B cell (primary cell): ENCODE measurements around the gene POLD4. TPM values are rescaled to one million over a fixed set of nuclear protein-coding genes. Genes with fewer than 3 reads are reported as not detected.

Experiments
- ATAC-seq: fragments of 200-7000 bp; cut with Tn5 transposase; one replicate; pipeline ENCODE4 v1.10.0; 2021; ENCODE audit warnings: low read depth, mild to moderate bottlenecking, moderate number of reproducible peaks, moderate library complexity
- CTCF ChIA-PET: fragments of 350-600 bp; sonication (Branson Sonifier 250); formaldehyde crosslinking; loops from one replicate; lab custom pipeline; 2021; ENCODE audit warnings: antibody characterized with exemption, inconsistent platforms; lab: Charles Lee
- POLR2A ChIA-PET: fragments of 350-600 bp; sonication (Branson Sonifier 250); formaldehyde crosslinking; loops from one replicate; lab custom pipeline; 2021; ENCODE audit warnings: antibody characterized with exemption; lab: Charles Lee
- DNase-seq: peaks from one replicate; pipeline ENCODE4 v3.0.0; 2013
- H2AFZ ChIP-seq: 2 replicates; pipeline ENCODE4 v1.6.1; 2012; ENCODE audit warnings: mild to moderate bottlenecking, low read depth, low read length; ENCODE audit not compliant: insufficient read depth, poor library complexity, severe bottlenecking
- H3K27ac ChIP-seq, 2 donors: 1 replicate in 1 of 2; 2 replicates in 1 of 2; pipeline ENCODE4 v1.5.1; 2012 to 2013; ENCODE audit warnings: low read length in 2 of 2, mild to moderate bottlenecking in 2 of 2, moderate library complexity in 1 of 2
- H3K27me3 ChIP-seq, 4 experiments: fragments of 200-600 bp in 1 of 4; sonication (generic) in 1 of 4; replicated peaks in 1 of 4; 1 replicate in 2 of 4; 2 replicates in 2 of 4; pipeline versions ENCODE4 v1.6.1 to v1.7.0; 2013 to 2016; ENCODE audit warnings: low read length in 3 of 4, mild to moderate bottlenecking in 2 of 4, mixed read lengths in 1 of 4, moderate library complexity in 1 of 4; ENCODE audit not compliant: insufficient read depth in 4 of 4, control insufficient read depth in 3 of 4; ENCODE audit errors: control extremely low read depth in 1 of 4
- H3K36me3 ChIP-seq, 2 experiments: replicated peaks in 1 of 2; 1 replicate in 1 of 2; 2 replicates in 1 of 2; pipeline versions ENCODE4 v1.6.1 to v1.7.1; 2013; ENCODE audit warnings: low read length in 1 of 2; ENCODE audit not compliant: insufficient read depth in 2 of 2, control insufficient read depth in 1 of 2; ENCODE audit errors: control extremely low read depth in 1 of 2, extremely low read depth in 1 of 2
- H3K4me1 ChIP-seq, 2 donors: fragments of 200-600 bp in 1 of 2; sonication (generic) in 1 of 2; 1 replicate in 1 of 2; 2 replicates in 1 of 2; pipeline versions ENCODE4 v1.5.1 to v1.6.1; 2013 to 2017; ENCODE audit warnings: low read length in 2 of 2; ENCODE audit not compliant: control insufficient read depth in 2 of 2, insufficient read depth in 2 of 2
- H3K4me2 ChIP-seq: replicated peaks from 2 replicates; pipeline ENCODE3; 2012; ENCODE audit warnings: mild to moderate bottlenecking, low read depth, low read length; ENCODE audit not compliant: poor library complexity, severe bottlenecking
- H3K4me3 ChIP-seq, 5 experiments: fragments of 200-600 bp in 1 of 5; sonication (generic) in 1 of 5; 1 replicate in 3 of 5; 2 replicates in 2 of 5; pipeline versions ENCODE4 v1.5.1 to v1.7.0; 2011 to 2016; ENCODE audit warnings: low read length in 4 of 5, mild to moderate bottlenecking in 4 of 5, low read depth in 2 of 5, control low read depth in 1 of 5, moderate library complexity in 1 of 5; ENCODE audit not compliant: insufficient read depth in 1 of 5; ENCODE audit errors: control extremely low read depth in 1 of 5, extremely low read depth in 1 of 5
- H3K79me2 ChIP-seq: fragments of 200-600 bp; sonication (generic); one replicate; pipeline ENCODE4 v1.6.0; 2016; ENCODE audit warnings: low read length; ENCODE audit not compliant: control insufficient read depth, insufficient read depth
- H3K9ac ChIP-seq: fragments of 200-600 bp; sonication (generic); 2 replicates; pipeline ENCODE4 v1.6.1; 2017; ENCODE audit warnings: mild to moderate bottlenecking, low read length, moderate library complexity
- H3K9me3 ChIP-seq, 3 donors: one replicate each; pipeline versions ENCODE4 v1.6.1 to v1.7.1; 2013; ENCODE audit warnings: low read length in 2 of 3; ENCODE audit not compliant: control insufficient read depth in 2 of 3, insufficient read depth in 1 of 3; ENCODE audit errors: control extremely low read depth in 1 of 3
- H4K20me1 ChIP-seq: 2 replicates; pipeline ENCODE4 v1.6.0; 2012; ENCODE audit warnings: mild to moderate bottlenecking, low read length; ENCODE audit not compliant: insufficient read depth, control insufficient read depth, poor library complexity, severe bottlenecking
- H3K27ac Mint-ChIP-seq: one replicate; pipeline ENCODE4 v1.8.0; 2021; ENCODE audit warnings: mixed read lengths
- H3K27me3 Mint-ChIP-seq: one replicate; pipeline ENCODE4 v1.8.0; 2021; ENCODE audit warnings: mixed read lengths
- H3K4me1 Mint-ChIP-seq: one replicate; pipeline ENCODE4 v1.8.0; 2021; ENCODE audit warnings: mixed read lengths
- H3K4me3 Mint-ChIP-seq: one replicate; pipeline ENCODE4 v1.8.0; 2021; ENCODE audit warnings: mixed read lengths
- H3K9me3 Mint-ChIP-seq: one replicate; pipeline ENCODE4 v1.8.0; 2022; ENCODE audit warnings: mixed read lengths; ENCODE audit not compliant: insufficient read depth
- CTCF ChIP-seq: fragments of 200-600 bp; IDR thresholded peaks from one replicate; pipeline ENCODE4 v1.8.0; 2022; ENCODE audit warnings: antibody characterized with exemption, mild to moderate bottlenecking
- EZH2 ChIP-seq: IDR thresholded peaks from 2 replicates; pipeline ENCODE4 v1.6.1; 2012; ENCODE audit warnings: borderline replicate concordance, low read depth, mild to moderate bottlenecking, moderate library complexity, low read length; ENCODE audit not compliant: insufficient read depth, poor library complexity, severe bottlenecking
- WGBS: methylation state at CpG from one replicate; pipeline ENCODE4 v1.1.5; 2013; ENCODE audit warnings: missing lambda C conversion rate; ENCODE audit not compliant: insufficient coverage; 5-methylcytosine and 5-hydroxymethylcytosine counted together
- intact Hi-C: fragments of 100-400 bp; cut with micrococcal nuclease; formaldehyde crosslinking; loops from one replicate; pipeline ENCODE4 v1.10.0; 2022
- polyA plus RNA-seq: library from polyadenylated mRNA; depleted of rRNA; stranded (reverse); fragments of >200 nt; gene quantifications from 2 replicates; pipeline ENCODE4 v1.2.3, GENCODE V29; 2012
- total RNA-seq, 2 donors: library from RNA; stranded (reverse); fragments of 120-200 nt in 1 of 2; gene quantifications; 1 replicate in 1 of 2; 2 replicates in 1 of 2; pipeline versions ENCODE4 v1.2.3 to v1.2.4, GENCODE V29; 2013 to 2022

Gene POLD4
- total and polyA plus RNA-seq, 2 donors (not counting 1 experiment from before 2014, with no cell fraction given), result 210 to 559 TPM

- peak overlapping the region; percentile 51 for H3K4me2 ChIP-seq
- no peaks in the 10 kb centered on the region for H3K9me3 Mint-ChIP-seq
- DNase-seq (no peak), ATAC-seq (peak; percentile 48)
- no peaks in the 10 kb centered on the region for H3K27me3 ChIP-seq
- peaks cover 6% of the 10 kb centered on the region for H4K20me1 ChIP-seq
- no peaks in the 10 kb centered on the region for H3K27me3 Mint-ChIP-seq
- intact Hi-C loops, result loop anchor here (1.0 to 10.0 kb wide), 2 partner anchors 7 to 231 kb away; partner anchors contain the start of genes KDM2A and POLD4
- H3K79me2 ChIP-seq, result peaks cover 44% of the 10 kb centered on the region
- WGBS, result 80% methylated on average over 7 of the region's 7 CpGs
- peaks cover 0 to 3% of the 10 kb centered on the region in 2 experiments for H3K36me3 ChIP-seq
- CTCF ChIA-PET, result interaction anchor here (0.6 to 39.5 kb wide), 32 partner anchors 10 to 317 kb away, joined by 3 to 2379 read pairs (median 5); partner anchors contain the start of genes ANKRD13D, CLCF1, GRK2 and PITPNM1
- H3K9ac ChIP-seq, result no peak overlapping the region
- H3K27ac Mint-ChIP-seq, result peak overlapping the region; percentile 88
- peaks cover 70% of the 10 kb centered on the region for H3K4me1 Mint-ChIP-seq
- H3K27ac ChIP-seq, result peak overlapping the region; percentile 61 to 84
- H2AFZ ChIP-seq, result peak overlapping the region; percentile 16
- TF ChIP-seq CTCF, result peak; percentile 79
- TF ChIP-seq EZH2, result no peak
- peak overlapping the region; percentile 77 for H3K4me3 Mint-ChIP-seq
- POLR2A ChIA-PET, result interaction anchor here (0.5 to 2.7 kb wide), 11 partner anchors 7 to 106 kb away, joined by 3 to 16 read pairs (median 5); partner anchors contain the start of genes ANKRD13D, CLCF1 and POLD4
- H3K9me3 ChIP-seq, result peaks cover 0 to 4% (median 0%) of the 10 kb centered on the region in 3 donors
- peaks cover 66 to 80% of the 10 kb centered on the region in 2 donors for H3K4me1 ChIP-seq
- H3K4me3 ChIP-seq, result no peak overlapping the region
These were observed 7.2 kb downstream of the POLD4 start for GRCh38 chr11:67345920-67346819.
